Left lung (tissue), 10 donors: ENCODE data around the gene TBC1D30. TPM values are rescaled to one million over a fixed set of nuclear protein-coding genes. Genes with fewer than 3 reads are reported as not detected.

Experiments used
- ATAC-seq: fragments of 200-7000 bp; cut with Tn5 transposase; one replicate; pipeline ENCODE4 v1.9.1; 2020; ENCODE audit warnings: moderate library complexity
- DNase-seq, 4 donors: peaks; one replicate each; pipeline ENCODE4 v3.0.0-alpha.2; 2013 to 2020
- H3K27ac ChIP-seq, 2 donors: fragments of 200-600 bp; sonication (generic) in 1 of 2; one replicate each; pipeline versions ENCODE4 v1.5.0 to v1.8.0; 2020 to 2021
- H3K27me3 ChIP-seq, 2 donors: fragments of 200-600 bp; sonication (generic) in 1 of 2; one replicate each; pipeline versions ENCODE4 v1.5.0 to v1.8.0; 2020 to 2021
- H3K36me3 ChIP-seq, 2 donors: fragments of 200-600 bp; sonication (generic) in 1 of 2; one replicate each; pipeline versions ENCODE4 v1.5.0 to v1.8.0; 2020 to 2021
- H3K4me1 ChIP-seq, 2 donors: fragments of 200-600 bp; one replicate each; pipeline ENCODE4 v1.8.0; 2021
- H3K4me3 ChIP-seq, 2 donors: fragments of 200-600 bp; sonication (generic) in 1 of 2; one replicate each; pipeline versions ENCODE4 v1.5.0 to v1.8.0; 2020 to 2021; ENCODE audit warnings: mild to moderate bottlenecking in 1 of 2
- H3K9me3 ChIP-seq, 2 donors: fragments of 200-600 bp; sonication (generic) in 1 of 2; one replicate each; pipeline versions ENCODE4 v1.5.0 to v1.8.0; 2020 to 2021
- CTCF ChIP-seq, 2 donors: fragments of 200-600 bp; sonication (generic) in 1 of 2; IDR thresholded peaks; one replicate each; pipeline versions ENCODE4 v1.5.0 to v1.8.0; 2021; ENCODE audit warnings: antibody characterized with exemption in 2 of 2
- intact Hi-C, 2 donors: fragments of 100-400 bp; cut with DNase I; formaldehyde crosslinking; loops; one replicate each; pipeline versions ENCODE4 v1.11.2 to v1.14.2; 2022
- polyA plus RNA-seq, 6 donors: library from polyadenylated mRNA; unstranded; fragments of 120-200 nt; gene quantifications; one replicate each; pipeline ENCODE4 v1.2.1, GENCODE V29; 2013; ENCODE audit not compliant: insufficient read length in 6 of 6
- total RNA-seq, 2 donors: library from RNA; stranded (reverse); fragmentation: NEBNext Ultra II Directional; extraction: Animal tissue kit (Norgen Biotek cat#: 25700); gene quantifications; one replicate each; pipeline ENCODE4 v1.2.1, GENCODE V29; 2021
- donor health status: DM: no; HTN: yes; CAD: no.
- donor health status: DM: no; HTN: no; CAD: no.

The TBC1D30 gene
- total and polyA plus RNA-seq, 8 donors = 4.3 to 15.8 (median 11.0) TPM

GRCh38 chr12:64835901-64836300 lies 11.5 kb downstream of the TBC1D30 start:
- Histone ChIP-seq H3K27me3 (no peaks in the 10 kb centered on the region), H3K4me1 (no peaks in the 10 kb centered on the region), H3K27ac (no peak overlapping the region), H3K36me3 (peaks cover 0 to 7% of the 10 kb centered on the region in 2 donors), H3K4me3 (no peak overlapping the region), H3K9me3 (no peaks in the 10 kb centered on the region)
- no peak for TF ChIP-seq CTCF (IDR thresholded peaks at IDR 0.05)
- ATAC-seq (no peak), DNase-seq (no peak)
- intact Hi-C loops = no loop called here

- DNase-seq (no peak), ATAC-seq (no peak)
- Histone ChIP-seq H3K4me1 (no peaks in the 10 kb centered on the region), H3K36me3 (peaks cover 0 to 7% of the 10 kb centered on the region in 2 donors), H3K9me3 (no peaks in the 10 kb centered on the region), H3K27ac (no peak overlapping the region), H3K4me3 (no peak overlapping the region), H3K27me3 (no peaks in the 10 kb centered on the region)
- intact Hi-C loops = no loop called here
- no peak for TF ChIP-seq CTCF (IDR thresholded peaks at IDR 0.05)
Observed at GRCh38 chr12:64836856-64837255, 12.4 kb downstream of the TBC1D30 start.

GRCh38 chr12:64837427-64837826 lies 13.0 kb downstream of the TBC1D30 start:
- TF ChIP-seq CTCF (IDR thresholded peaks at IDR 0.05) = no peak
- intact Hi-C loops = no loop called here
- no peak for DNase-seq

GRCh38 chr12:64840119-64840518 lies 15.7 kb downstream of the TBC1D30 start:
- ATAC-seq (no peak), DNase-seq (no peak)

More at GRCh38 chr12:64837427-64837826, 13.0 kb downstream of the TBC1D30 start:
- Histone ChIP-seq H3K27ac (no peak overlapping the region), H3K4me3 (no peak overlapping the region), H3K36me3 (peaks cover 0 to 4% of the 10 kb centered on the region in 2 donors), H3K4me1 (no peaks in the 10 kb centered on the region), H3K27me3 (no peaks in the 10 kb centered on the region), H3K9me3 (no peaks in the 10 kb centered on the region)
- no peak for ATAC-seq

More at GRCh38 chr12:64840119-64840518, 15.7 kb downstream of the TBC1D30 start:
- no peak for TF ChIP-seq CTCF (IDR thresholded peaks at IDR 0.05)
- intact Hi-C loops = no loop called here
- Histone ChIP-seq H3K36me3 (no peaks in the 10 kb centered on the region), H3K27ac (no peak overlapping the region), H3K27me3 (no peaks in the 10 kb centered on the region), H3K9me3 (no peaks in the 10 kb centered on the region), H3K4me3 (no peak overlapping the region), H3K4me1 (no peaks in the 10 kb centered on the region)
